ENCODE results near the gene DHRSX.

DNA sequence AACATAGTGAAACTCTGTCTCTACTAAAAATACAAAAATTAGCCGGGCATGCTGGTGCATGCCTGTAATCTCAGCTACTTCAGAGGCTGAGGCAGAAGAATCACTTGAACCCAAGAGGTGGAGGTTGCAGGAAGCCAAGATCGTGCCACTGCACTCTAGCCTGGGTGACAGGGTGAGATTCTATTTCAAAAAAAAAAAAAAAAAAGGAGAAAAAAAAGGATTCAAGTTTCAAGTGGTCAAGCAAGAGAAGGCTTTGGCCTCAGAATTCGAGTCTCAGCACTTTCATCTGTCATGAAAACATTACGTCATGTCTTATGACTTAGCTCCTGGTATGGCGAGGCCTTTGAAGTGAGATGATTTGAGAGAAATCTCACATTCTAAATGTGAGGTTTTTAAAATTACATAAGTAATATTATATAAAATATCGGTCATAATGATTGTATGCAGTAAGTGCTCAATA is 21.2 kb upstream of the DHRSX start:
- TF ChIP-seq, protein P1, sequence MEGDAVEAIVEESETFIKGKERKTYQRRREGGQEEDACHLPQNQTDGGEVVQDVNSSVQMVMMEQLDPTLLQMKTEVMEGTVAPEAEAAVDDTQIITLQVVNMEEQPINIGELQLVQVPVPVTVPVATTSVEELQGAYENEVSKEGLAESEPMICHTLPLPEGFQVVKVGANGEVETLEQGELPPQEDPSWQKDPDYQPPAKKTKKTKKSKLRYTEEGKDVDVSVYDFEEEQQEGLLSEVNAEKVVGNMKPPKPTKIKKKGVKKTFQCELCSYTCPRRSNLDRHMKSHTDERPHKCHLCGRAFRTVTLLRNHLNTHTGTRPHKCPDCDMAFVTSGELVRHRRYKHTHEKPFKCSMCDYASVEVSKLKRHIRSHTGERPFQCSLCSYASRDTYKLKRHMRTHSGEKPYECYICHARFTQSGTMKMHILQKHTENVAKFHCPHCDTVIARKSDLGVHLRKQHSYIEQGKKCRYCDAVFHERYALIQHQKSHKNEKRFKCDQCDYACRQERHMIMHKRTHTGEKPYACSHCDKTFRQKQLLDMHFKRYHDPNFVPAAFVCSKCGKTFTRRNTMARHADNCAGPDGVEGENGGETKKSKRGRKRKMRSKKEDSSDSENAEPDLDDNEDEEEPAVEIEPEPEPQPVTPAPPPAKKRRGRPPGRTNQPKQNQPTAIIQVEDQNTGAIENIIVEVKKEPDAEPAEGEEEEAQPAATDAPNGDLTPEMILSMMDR (IDR thresholded peaks at IDR 0.05 in 2 of 3, conservative IDR thresholded peaks at IDR 0.05 in 1 of 3; ENCODE audit: insufficient read depth in 2 of 3, low read depth in 1 of 3, low read length in 3 of 3), result no peak
- TF ChIP-seq FOSL1 (tag; conservative IDR thresholded peaks at IDR 0.05), result no peak
- TF ChIP-seq, protein P2, sequence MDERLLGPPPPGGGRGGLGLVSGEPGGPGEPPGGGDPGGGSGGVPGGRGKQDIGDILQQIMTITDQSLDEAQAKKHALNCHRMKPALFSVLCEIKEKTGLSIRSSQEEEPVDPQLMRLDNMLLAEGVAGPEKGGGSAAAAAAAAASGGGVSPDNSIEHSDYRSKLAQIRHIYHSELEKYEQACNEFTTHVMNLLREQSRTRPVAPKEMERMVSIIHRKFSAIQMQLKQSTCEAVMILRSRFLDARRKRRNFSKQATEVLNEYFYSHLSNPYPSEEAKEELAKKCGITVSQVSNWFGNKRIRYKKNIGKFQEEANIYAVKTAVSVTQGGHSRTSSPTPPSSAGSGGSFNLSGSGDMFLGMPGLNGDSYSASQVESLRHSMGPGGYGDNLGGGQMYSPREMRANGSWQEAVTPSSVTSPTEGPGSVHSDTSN (CRISPR knock-in tag; IDR thresholded peaks at IDR 0.05; ENCODE audit: low read depth), result no peak
- TF ChIP-seq, protein P2 (tag; conservative IDR thresholded peaks at IDR 0.05; ENCODE audit: low read depth), result no peak
- TF ChIP-seq HEY1 (CRISPR knock-in tag; IDR thresholded peaks at IDR 0.05; ENCODE audit: borderline replicate concordance), result no peak
- no peak for TF ChIP-seq ZNF668 (CRISPR knock-in tag; IDR thresholded peaks at IDR 0.05)
- no peak for TF ChIP-seq TEAD1 (CRISPR knock-in tag; IDR thresholded peaks at IDR 0.05)
- no peak for TF ChIP-seq HNRNPH1 (optimal IDR thresholded peaks at IDR 0.05; ENCODE audit: low read depth, low read length)
- no peak for TF ChIP-seq ZFX (CRISPR knock-in tag; IDR thresholded peaks at IDR 0.05)
- no peak for TF ChIP-seq POLR2AphosphoS5 (IDR thresholded peaks at IDR 0.05; ENCODE audit: control insufficient read depth, insufficient read depth, low read depth, low read length)
- no peak for TF ChIP-seq POLR3A (IDR thresholded peaks at IDR 0.05; ENCODE audit: borderline replicate concordance, extremely low read depth, insufficient read depth, insufficient read length)
- no peak for TF ChIP-seq ZNF507 (tag; conservative IDR thresholded peaks at IDR 0.05)
- no peak for TF ChIP-seq ZC3H4 (CRISPR knock-in tag; IDR thresholded peaks at IDR 0.05; ENCODE audit: borderline replicate concordance)
